Tibial nerve (tissue), 4 donors: Measurements from ENCODE around the gene IGFL4. TPM values are rescaled to one million over a fixed set of nuclear protein-coding genes. Genes with fewer than 3 reads are reported as not detected.

Experiments
- DNase-seq, 2 donors: peaks; one replicate each; pipeline ENCODE4 v3.0.0-alpha.2; 2019; ENCODE audit warnings: low spot score in 2 of 2
- H3K27ac ChIP-seq, 4 donors: fragments of 200-600 bp; sonication (generic) in 3 of 4; one replicate each; pipeline ENCODE4 v1.5.1; 2017 to 2019; ENCODE audit warnings: mild to moderate bottlenecking in 1 of 4
- H3K27me3 ChIP-seq, 2 donors: fragments of 200-600 bp; sonication (generic) in 1 of 2; one replicate each; pipeline versions ENCODE4 v1.5.1 to v1.6.0; 2017 to 2019
- H3K36me3 ChIP-seq, 3 donors: fragments of 200-600 bp; sonication (generic); one replicate each; pipeline ENCODE4 v1.5.1; 2018 to 2019
- H3K4me1 ChIP-seq, 4 donors: fragments of 200-600 bp; sonication (generic) in 3 of 4; one replicate each; pipeline ENCODE4 v1.5.1; 2017 to 2019
- H3K4me3 ChIP-seq, 4 donors: fragments of 200-600 bp; sonication (generic) in 3 of 4; one replicate each; pipeline ENCODE4 v1.5.1; 2017 to 2019; ENCODE audit warnings: mild to moderate bottlenecking in 1 of 4, moderate library complexity in 1 of 4
- H3K9me3 ChIP-seq, 4 donors: fragments of 200-600 bp; sonication (generic) in 3 of 4; one replicate each; pipeline ENCODE4 v1.5.1; 2017 to 2019
- CTCF ChIP-seq, 5 experiments: fragments of 200-600 bp in 3 of 5; fragments of 450-650 bp in 2 of 5; sonication (generic) in 3 of 5; IDR thresholded peaks; one replicate each; pipeline ENCODE4 v1.5.1; 2016 to 2019; ENCODE audit warnings: antibody characterized with exemption in 5 of 5, mild to moderate bottlenecking in 3 of 5, moderate library complexity in 2 of 5
- EP300 ChIP-seq, 2 donors: sonication (generic); formaldehyde crosslinking; IDR thresholded peaks; one replicate each; pipeline ENCODE4 v1.6.1; 2017; ENCODE audit warnings: antibody characterized with exemption in 2 of 2, mild to moderate bottlenecking in 1 of 2
- POLR2A ChIP-seq, 2 donors: fragments of 450-650 bp; IDR thresholded peaks; one replicate each; pipeline ENCODE4 v1.6.1; 2017; ENCODE audit warnings: antibody characterized with exemption in 2 of 2, mild to moderate bottlenecking in 2 of 2, moderate library complexity in 2 of 2
- WGBS, 2 donors: methylation state at CpG; one replicate each; pipeline ENCODE4 v1.1.5; 2018; 5-methylcytosine and 5-hydroxymethylcytosine counted together
- total RNA-seq, 4 donors: library from RNA; depleted of rRNA; stranded (reverse); fragments of >200 nt; gene quantifications; one replicate each; pipeline ENCODE4 v1.1.0, GENCODE V29; 2016

Gene IGFL4
- total RNA-seq, 4 donors from 2014 or later: 0.21 to 1.8 (median 0.89) TPM

GRCh38 chr19:46073268-46073922 lies 32.6 kb upstream of the IGFL4 start:
- no peaks in the 10 kb centered on the region for H3K9me3 ChIP-seq
- H3K27me3 ChIP-seq: peaks cover 2 to 69% of the 10 kb centered on the region in 2 donors
- DNase-seq: no peak
- no peaks in the 10 kb centered on the region for H3K36me3 ChIP-seq
- TF ChIP-seq CTCF (IDR thresholded peaks at IDR 0.05) (no peak), POLR2A (IDR thresholded peaks at IDR 0.05) (no peak), EP300 (IDR thresholded peaks at IDR 0.05) (no peak)
- 43 to 81% methylated on average over 1 to 3 of the region's 3 CpGs for WGBS, 2 donors
- no peak overlapping the region for H3K4me3 ChIP-seq
- no peak overlapping the region for H3K27ac ChIP-seq
- H3K4me1 ChIP-seq: peaks cover 0 to 19% (median 2%) of the 10 kb centered on the region in 4 donors

- TF ChIP-seq POLR2A (IDR thresholded peaks at IDR 0.05): no peak
- TF ChIP-seq CTCF (IDR thresholded peaks at IDR 0.05): no peak
- no peak for TF ChIP-seq EP300 (IDR thresholded peaks at IDR 0.05)
- DNase-seq: no peak
- Histone ChIP-seq H3K4me1 (no peaks in the 10 kb centered on the region), H3K9me3 (no peaks in the 10 kb centered on the region), H3K4me3 (no peak overlapping the region), H3K36me3 (no peaks in the 10 kb centered on the region), H3K27me3 (peaks cover 0 to 52% of the 10 kb centered on the region in 2 donors), H3K27ac (no peak overlapping the region)
- WGBS, 2 donors: 42 to 43% methylated on average over 6 of the region's 6 CpGs
Measured at GRCh38 chr19:46069806-46070341, 29.1 kb upstream of the IGFL4 start.

- no peak for TF ChIP-seq EP300 (IDR thresholded peaks at IDR 0.05)
- no peak for TF ChIP-seq POLR2A (IDR thresholded peaks at IDR 0.05)
- TF ChIP-seq CTCF (IDR thresholded peaks at IDR 0.05): no peak
- Histone ChIP-seq H3K36me3 (no peaks in the 10 kb centered on the region), H3K27me3 (peaks cover 0 to 53% of the 10 kb centered on the region in 2 donors), H3K4me3 (no peak overlapping the region), H3K9me3 (no peaks in the 10 kb centered on the region), H3K27ac (no peak overlapping the region), H3K4me1 (no peaks in the 10 kb centered on the region)
- no peak for DNase-seq
- 55 to 57% methylated on average over 12 of the region's 12 CpGs for WGBS, 2 donors
Measured at GRCh38 chr19:46068345-46069258, 27.8 kb upstream of the IGFL4 start.

GRCh38 chr19:46067691-46068090 lies 26.9 kb upstream of the IGFL4 start:
- peaks cover 0 to 55% of the 10 kb centered on the region in 2 donors for H3K27me3 ChIP-seq
- DNase-seq: no peak
- WGBS, 2 donors: 83 to 89% methylated on average over 1 of the region's 1 CpG
- TF ChIP-seq CTCF (IDR thresholded peaks at IDR 0.05) (no peak), EP300 (IDR thresholded peaks at IDR 0.05) (no peak), POLR2A (IDR thresholded peaks at IDR 0.05) (no peak)
- no peaks in the 10 kb centered on the region for H3K36me3 ChIP-seq
- H3K4me3 ChIP-seq: no peak overlapping the region
- H3K27ac ChIP-seq: no peak overlapping the region
- H3K9me3 ChIP-seq: no peaks in the 10 kb centered on the region
- no peaks in the 10 kb centered on the region for H3K4me1 ChIP-seq

GRCh38 chr19:46066471-46066870 lies 25.7 kb upstream of the IGFL4 start:
- peaks cover 0 to 47% of the 10 kb centered on the region in 2 donors for H3K27me3 ChIP-seq
- H3K4me3 ChIP-seq: no peak overlapping the region
- H3K9me3 ChIP-seq: no peaks in the 10 kb centered on the region
- no peaks in the 10 kb centered on the region for H3K36me3 ChIP-seq
- no peak for TF ChIP-seq POLR2A (IDR thresholded peaks at IDR 0.05)
- no peak for TF ChIP-seq CTCF (IDR thresholded peaks at IDR 0.05)
- no peak for TF ChIP-seq EP300 (IDR thresholded peaks at IDR 0.05)
- no peak overlapping the region for H3K27ac ChIP-seq
- no peaks in the 10 kb centered on the region for H3K4me1 ChIP-seq
- WGBS, 2 donors: 86 to 87% methylated on average over 1 of the region's 1 CpG
- no peak for DNase-seq
